Neural cell (in vitro differentiated cells): ENCODE measurements around the gene SLC2A8. TPM values are rescaled to one million over a fixed set of nuclear protein-coding genes. Genes with fewer than 3 reads are reported as not detected.

Source experiments
- H2AFZ ChIP-seq: fragments of 200-600, 300-800 bp; sonication (generic), shearing (Covaris generic); 2 replicates; pipeline ENCODE4 v1.6.0; 2014; ENCODE audit warnings: low read depth, mild to moderate bottlenecking, antibody characterized with exemption, low read length, moderate library complexity
- H3F3A ChIP-seq: fragments of 200-600 bp; shearing (Covaris generic); 2 replicates; pipeline ENCODE4 v1.6.1; 2016; ENCODE audit warnings: mild to moderate bottlenecking, moderate library complexity, mixed read lengths, antibody characterized with exemption, low read length; ENCODE audit not compliant: insufficient read depth, poor library complexity, severe bottlenecking
- H3K27ac ChIP-seq: fragments of 200-600, 300-800 bp; sonication (generic), shearing (Covaris generic); 2 replicates; pipeline ENCODE4 v1.5.1; 2014; ENCODE audit warnings: mild to moderate bottlenecking, low read length, moderate library complexity
- H3K27me3 ChIP-seq: fragments of 300-800, 200-600 bp; sonication (generic), shearing (Covaris generic); 2 replicates; pipeline ENCODE4 v1.6.0; 2014; ENCODE audit warnings: mild to moderate bottlenecking, low read depth, low read length, moderate library complexity; ENCODE audit not compliant: insufficient read depth
- H3K36me3 ChIP-seq: fragments of 300-800, 200-600 bp; sonication (generic), shearing (Covaris generic); 2 replicates; pipeline ENCODE4 v1.5.1; 2014; ENCODE audit warnings: mild to moderate bottlenecking, antibody characterized with exemption, low read length, moderate library complexity; ENCODE audit not compliant: insufficient read depth
- H3K4me2 ChIP-seq: fragments of 300-800, 200-600 bp; sonication (generic), shearing (Covaris generic); 2 replicates; pipeline ENCODE4 v1.6.0; 2014; ENCODE audit warnings: mild to moderate bottlenecking, low read length
- H3K4me3 ChIP-seq: fragments of 300-800, 200-600 bp; sonication (generic), shearing (Covaris generic); 2 replicates; pipeline ENCODE4 v1.5.1; 2014; ENCODE audit warnings: mild to moderate bottlenecking, low read length, moderate library complexity
- H3K79me2 ChIP-seq: fragments of 200-600 bp; shearing (Covaris generic); replicated peaks from 2 replicates; pipeline ENCODE4 v1.6.0; 2014; ENCODE audit warnings: mild to moderate bottlenecking, low read length, moderate library complexity; ENCODE audit not compliant: insufficient read depth
- H3K9ac ChIP-seq: fragments of 300-800, 200-600 bp; sonication (generic), shearing (Covaris generic); 2 replicates; pipeline ENCODE4 v1.6.1; 2016; ENCODE audit warnings: mild to moderate bottlenecking, low read length, mixed read lengths
- H3K9me2 ChIP-seq: fragments of 200-600 bp; shearing (Covaris generic); 2 replicates; pipeline ENCODE4 v1.6.1; 2016; ENCODE audit warnings: mild to moderate bottlenecking, low read length, mixed read lengths; ENCODE audit not compliant: insufficient read depth
- H3K9me3 ChIP-seq: fragments of 200-600, 300-800 bp; sonication (generic), shearing (Covaris generic); 2 replicates; pipeline ENCODE4 v1.6.1; 2016; ENCODE audit warnings: mild to moderate bottlenecking, mixed run types, low read length, moderate library complexity, mixed read lengths
- H4K20me1 ChIP-seq: fragments of 200-600 bp; shearing (Covaris generic); 2 replicates; pipeline ENCODE4 v1.6.1; 2016; ENCODE audit warnings: mild to moderate bottlenecking, mixed run types; ENCODE audit not compliant: insufficient read depth
- EP300 ChIP-seq: fragments of 450-650 bp; conservative IDR thresholded peaks from 2 replicates; pipeline ENCODE4 v1.6.1; 2014; ENCODE audit warnings: antibody characterized with exemption, mild to moderate bottlenecking, moderate library complexity; ENCODE audit not compliant: poor library complexity, severe bottlenecking
- EZH2 ChIP-seq: fragments of 200-600, 300-800 bp; shearing (Covaris generic), sonication (generic); IDR thresholded peaks from 2 replicates; pipeline ENCODE4 v1.6.1; 2014; ENCODE audit warnings: antibody characterized with exemption, low read length, borderline replicate concordance, mild to moderate bottlenecking; ENCODE audit not compliant: insufficient read depth, poor library complexity, severe bottlenecking
- MXI1 ChIP-seq: fragments of 450-650 bp; conservative IDR thresholded peaks from 2 replicates; pipeline ENCODE4 v1.6.1; 2014; ENCODE audit warnings: antibody characterized with exemption, mild to moderate bottlenecking; ENCODE audit not compliant: poor library complexity, severe bottlenecking
- POLR2AphosphoS5 ChIP-seq: IDR thresholded peaks from 2 replicates; pipeline ENCODE4 v1.6.1; 2012
- RAD21 ChIP-seq: fragments of 450-650 bp; conservative IDR thresholded peaks from 2 replicates; pipeline ENCODE4 v1.6.1; 2014; ENCODE audit warnings: antibody characterized with exemption, mild to moderate bottlenecking, moderate library complexity
- SMC3 ChIP-seq: fragments of 450-650 bp; conservative IDR thresholded peaks from 2 replicates; pipeline ENCODE4 v1.6.1; 2014; ENCODE audit warnings: antibody characterized with exemption, mild to moderate bottlenecking, moderate library complexity; ENCODE audit not compliant: poor library complexity
- TAF1 ChIP-seq: IDR thresholded peaks from 2 replicates; pipeline ENCODE4 v1.6.1; 2012; ENCODE audit warnings: low read depth
- polyA plus RNA-seq: library from polyadenylated mRNA; depleted of rRNA; stranded (reverse); fragments of >200 nt; gene quantifications from 2 replicates; pipeline ENCODE4 v1.2.3, GENCODE V29; 2014
- TF ChIP-seq, protein P1 (sequence below): IDR thresholded peaks from 2 replicates; pipeline ENCODE4 v1.6.1; 2012; ENCODE audit warnings: borderline replicate concordance
- TF ChIP-seq, protein P2 (sequence below): fragments of 450-650 bp; IDR thresholded peaks from 2 replicates; pipeline ENCODE4 v1.5.1; 2014; ENCODE audit warnings: antibody characterized with exemption, mild to moderate bottlenecking, moderate library complexity; ENCODE audit not compliant: poor library complexity, severe bottlenecking

The SLC2A8 gene
- polyA plus RNA-seq, 1 donor from 2014 or later, result 10.2 TPM

DNA sequence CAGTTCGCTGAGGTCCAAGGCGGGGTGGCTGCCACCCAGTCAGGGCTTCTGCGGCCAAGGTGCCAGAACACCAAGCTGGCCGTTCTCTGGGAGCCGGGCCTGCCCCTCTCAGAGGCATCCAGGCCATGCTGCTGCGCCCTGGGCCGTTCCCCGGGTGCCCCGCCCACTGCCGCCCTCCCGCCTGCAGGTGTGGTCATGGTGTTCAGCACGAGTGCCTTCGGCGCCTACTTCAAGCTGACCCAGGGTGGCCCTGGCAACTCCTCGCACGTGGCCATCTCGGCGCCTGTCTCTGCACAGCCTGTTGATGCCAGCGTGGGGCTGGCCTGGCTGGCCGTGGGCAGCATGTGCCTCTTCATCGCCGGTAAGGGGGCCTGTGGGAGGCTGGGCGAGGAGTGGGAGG lies 7.7 kb downstream of the SLC2A8 start:
- Histone ChIP-seq H3F3A (no peaks in the 10 kb centered on the region), H3K36me3 (no peaks in the 10 kb centered on the region), H4K20me1 (no peaks in the 10 kb centered on the region), H3K9me3 (no peaks in the 10 kb centered on the region), H3K27me3 (no peaks in the 10 kb centered on the region), H2AFZ (no peak overlapping the region), H3K9ac (no peak overlapping the region), H3K4me2 (no peak overlapping the region), H3K79me2 (no peaks in the 10 kb centered on the region), H3K27ac (no peak overlapping the region), H3K9me2 (no peaks in the 10 kb centered on the region), H3K4me3 (no peak overlapping the region)
- TF ChIP-seq RAD21, result no peak
- TF ChIP-seq, protein P1, sequence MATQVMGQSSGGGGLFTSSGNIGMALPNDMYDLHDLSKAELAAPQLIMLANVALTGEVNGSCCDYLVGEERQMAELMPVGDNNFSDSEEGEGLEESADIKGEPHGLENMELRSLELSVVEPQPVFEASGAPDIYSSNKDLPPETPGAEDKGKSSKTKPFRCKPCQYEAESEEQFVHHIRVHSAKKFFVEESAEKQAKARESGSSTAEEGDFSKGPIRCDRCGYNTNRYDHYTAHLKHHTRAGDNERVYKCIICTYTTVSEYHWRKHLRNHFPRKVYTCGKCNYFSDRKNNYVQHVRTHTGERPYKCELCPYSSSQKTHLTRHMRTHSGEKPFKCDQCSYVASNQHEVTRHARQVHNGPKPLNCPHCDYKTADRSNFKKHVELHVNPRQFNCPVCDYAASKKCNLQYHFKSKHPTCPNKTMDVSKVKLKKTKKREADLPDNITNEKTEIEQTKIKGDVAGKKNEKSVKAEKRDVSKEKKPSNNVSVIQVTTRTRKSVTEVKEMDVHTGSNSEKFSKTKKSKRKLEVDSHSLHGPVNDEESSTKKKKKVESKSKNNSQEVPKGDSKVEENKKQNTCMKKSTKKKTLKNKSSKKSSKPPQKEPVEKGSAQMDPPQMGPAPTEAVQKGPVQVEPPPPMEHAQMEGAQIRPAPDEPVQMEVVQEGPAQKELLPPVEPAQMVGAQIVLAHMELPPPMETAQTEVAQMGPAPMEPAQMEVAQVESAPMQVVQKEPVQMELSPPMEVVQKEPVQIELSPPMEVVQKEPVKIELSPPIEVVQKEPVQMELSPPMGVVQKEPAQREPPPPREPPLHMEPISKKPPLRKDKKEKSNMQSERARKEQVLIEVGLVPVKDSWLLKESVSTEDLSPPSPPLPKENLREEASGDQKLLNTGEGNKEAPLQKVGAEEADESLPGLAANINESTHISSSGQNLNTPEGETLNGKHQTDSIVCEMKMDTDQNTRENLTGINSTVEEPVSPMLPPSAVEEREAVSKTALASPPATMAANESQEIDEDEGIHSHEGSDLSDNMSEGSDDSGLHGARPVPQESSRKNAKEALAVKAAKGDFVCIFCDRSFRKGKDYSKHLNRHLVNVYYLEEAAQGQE, result no peak
- TF ChIP-seq, protein P2, sequence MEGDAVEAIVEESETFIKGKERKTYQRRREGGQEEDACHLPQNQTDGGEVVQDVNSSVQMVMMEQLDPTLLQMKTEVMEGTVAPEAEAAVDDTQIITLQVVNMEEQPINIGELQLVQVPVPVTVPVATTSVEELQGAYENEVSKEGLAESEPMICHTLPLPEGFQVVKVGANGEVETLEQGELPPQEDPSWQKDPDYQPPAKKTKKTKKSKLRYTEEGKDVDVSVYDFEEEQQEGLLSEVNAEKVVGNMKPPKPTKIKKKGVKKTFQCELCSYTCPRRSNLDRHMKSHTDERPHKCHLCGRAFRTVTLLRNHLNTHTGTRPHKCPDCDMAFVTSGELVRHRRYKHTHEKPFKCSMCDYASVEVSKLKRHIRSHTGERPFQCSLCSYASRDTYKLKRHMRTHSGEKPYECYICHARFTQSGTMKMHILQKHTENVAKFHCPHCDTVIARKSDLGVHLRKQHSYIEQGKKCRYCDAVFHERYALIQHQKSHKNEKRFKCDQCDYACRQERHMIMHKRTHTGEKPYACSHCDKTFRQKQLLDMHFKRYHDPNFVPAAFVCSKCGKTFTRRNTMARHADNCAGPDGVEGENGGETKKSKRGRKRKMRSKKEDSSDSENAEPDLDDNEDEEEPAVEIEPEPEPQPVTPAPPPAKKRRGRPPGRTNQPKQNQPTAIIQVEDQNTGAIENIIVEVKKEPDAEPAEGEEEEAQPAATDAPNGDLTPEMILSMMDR, result no peak
- no peak for TF ChIP-seq SMC3

DNA sequence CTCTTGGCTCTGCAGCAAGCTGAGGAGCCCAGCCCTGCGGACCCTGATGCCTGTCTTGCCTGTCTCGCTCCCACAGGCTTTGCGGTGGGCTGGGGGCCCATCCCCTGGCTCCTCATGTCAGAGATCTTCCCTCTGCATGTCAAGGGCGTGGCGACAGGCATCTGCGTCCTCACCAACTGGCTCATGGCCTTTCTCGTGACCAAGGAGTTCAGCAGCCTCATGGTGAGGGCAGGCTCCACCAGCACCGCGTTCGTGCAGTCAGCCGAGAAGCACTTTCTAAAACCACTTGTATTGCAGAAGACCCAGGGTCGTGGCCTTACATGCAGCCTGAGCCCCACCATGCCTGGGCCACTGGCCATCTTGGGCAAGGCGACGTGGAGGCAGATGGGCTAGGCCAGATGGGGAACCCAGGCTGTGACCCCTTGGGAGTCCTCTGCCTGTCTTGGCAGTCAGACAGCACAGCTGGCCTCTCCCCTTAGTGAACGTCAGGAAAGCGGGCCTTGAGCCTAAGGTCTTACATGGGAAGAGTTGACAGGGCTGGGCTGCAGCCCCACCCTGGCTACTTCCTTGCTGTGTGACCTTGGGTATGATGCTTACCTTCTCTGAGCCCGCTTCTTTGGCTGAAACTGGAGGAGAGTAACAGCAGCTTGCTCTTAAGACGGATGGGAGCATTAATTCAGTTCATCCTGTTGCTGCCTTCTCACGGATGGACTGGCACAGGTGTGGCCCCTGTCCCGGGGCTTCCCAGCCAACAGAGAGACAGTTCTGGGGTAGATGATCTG lies 8.6 kb downstream of the SLC2A8 start:
- Histone ChIP-seq H3K4me2 (no peak overlapping the region), H3K9ac (no peak overlapping the region), H2AFZ (no peak overlapping the region), H3K4me3 (no peak overlapping the region), H3K9me2 (no peaks in the 10 kb centered on the region), H3F3A (no peaks in the 10 kb centered on the region), H3K27me3 (no peaks in the 10 kb centered on the region), H3K79me2 (no peaks in the 10 kb centered on the region), H3K36me3 (no peaks in the 10 kb centered on the region), H3K9me3 (no peaks in the 10 kb centered on the region), H3K27ac (no peak overlapping the region), H4K20me1 (no peaks in the 10 kb centered on the region)
- no peak for TF ChIP-seq EZH2
- no peak for TF ChIP-seq EP300
- no peak for TF ChIP-seq MXI1
- no peak for TF ChIP-seq SMC3
- TF ChIP-seq POLR2AphosphoS5, result no peak
- TF ChIP-seq TAF1, result no peak
- TF ChIP-seq, protein P2, result no peak
- TF ChIP-seq, protein P1, result no peak
- no peak for TF ChIP-seq RAD21
